GM12878 (cell line): ENCODE measurements around the gene SLC25A47. TPM values are rescaled to one million over a fixed set of nuclear protein-coding genes. Genes with fewer than 3 reads are reported as not detected.

Experiments
- BHLHE40 ChIP-seq, 2 experiments: fragments of 450-650 bp in 1 of 2; IDR thresholded peaks; 2 replicates each; pipeline ENCODE4 v1.6.1; 2011 to 2017; ENCODE audit warnings: low read depth in 2 of 2, borderline replicate concordance in 1 of 2, improper control_type of control experiment in 1 of 2, low read length in 1 of 2, mild to moderate bottlenecking in 1 of 2
- CHD1 ChIP-seq: IDR thresholded peaks from 2 replicates; pipeline ENCODE4 v1.6.1; 2012; ENCODE audit warnings: low read depth, low read length, improper control_type of control experiment
- CHD2 ChIP-seq: IDR thresholded peaks from 2 replicates; pipeline ENCODE4 v1.6.1; 2011; ENCODE audit warnings: low read depth, low read length, improper control_type of control experiment, borderline replicate concordance
- CREB1 ChIP-seq: IDR thresholded peaks from 2 replicates; pipeline ENCODE4 v1.6.1; 2012; ENCODE audit warnings: low read depth, mild to moderate bottlenecking, inconsistent platforms
- E2F8 ChIP-seq: fragments of 450-650 bp; IDR thresholded peaks from 2 replicates; pipeline ENCODE4 v1.6.1; 2018; ENCODE audit warnings: mild to moderate bottlenecking, low read depth, moderate library complexity; ENCODE audit not compliant: partially characterized antibody
- EGR1 ChIP-seq, 2 experiments: IDR thresholded peaks; 1 replicate in 1 of 2; 2 replicates in 1 of 2; pipeline ENCODE4 v1.6.1; 2011 to 2012; ENCODE audit warnings: low read depth in 2 of 2, low read length in 2 of 2, borderline replicate concordance in 1 of 2, mild to moderate bottlenecking in 1 of 2, moderate library complexity in 1 of 2
- ESRRA ChIP-seq: IDR thresholded peaks from 2 replicates; pipeline ENCODE4 v1.6.1; 2012; ENCODE audit warnings: mild to moderate bottlenecking, low read length, improper control_type of control experiment
- FOXK2 ChIP-seq: fragments of 450-650 bp; IDR thresholded peaks from 2 replicates; pipeline ENCODE4 v1.6.1; 2017; ENCODE audit warnings: mild to moderate bottlenecking, moderate library complexity
- HDGF ChIP-seq: fragments of 450-650 bp; IDR thresholded peaks from 2 replicates; pipeline ENCODE4 v1.6.1; 2016; ENCODE audit warnings: antibody characterized with exemption
- IKZF1 ChIP-seq: fragments of 450-650 bp; conservative IDR thresholded peaks from 2 replicates; pipeline ENCODE4 v1.6.1; 2017; ENCODE audit warnings: antibody characterized with exemption, mild to moderate bottlenecking
- IKZF2 ChIP-seq, 2 experiments: fragments of 450-650 bp; IDR thresholded peaks; 2 replicates each; pipeline ENCODE4 v1.6.1; 2017; ENCODE audit warnings: mild to moderate bottlenecking in 2 of 2, moderate library complexity in 2 of 2
- KAT2A ChIP-seq: conservative IDR thresholded peaks from 2 replicates; pipeline ENCODE4 v1.6.1; 2011; ENCODE audit warnings: low read depth, low read length; ENCODE audit not compliant: control insufficient read depth
- KDM1A ChIP-seq: fragments of 200-600 bp; sonication (generic); IDR thresholded peaks from 2 replicates; pipeline ENCODE4 v1.6.1; 2016; ENCODE audit warnings: borderline replicate concordance
- NFYB ChIP-seq: IDR thresholded peaks from 2 replicates; pipeline ENCODE4 v1.6.1; 2011; ENCODE audit warnings: low read depth, mild to moderate bottlenecking, low read length, improper control_type of control experiment, moderate library complexity; ENCODE audit not compliant: insufficient read depth
- PAX8 ChIP-seq: fragments of 450-650 bp; IDR thresholded peaks from 2 replicates; pipeline ENCODE4 v1.6.1; 2017; ENCODE audit warnings: mild to moderate bottlenecking, moderate library complexity
- PKNOX1 ChIP-seq: fragments of 450-650 bp; IDR thresholded peaks from 2 replicates; pipeline ENCODE4 v1.6.1; 2016; ENCODE audit warnings: mild to moderate bottlenecking
- TAF1 ChIP-seq: IDR thresholded peaks from 2 replicates; pipeline ENCODE4 v1.6.1; 2011; ENCODE audit warnings: mild to moderate bottlenecking, low read depth, low read length, borderline replicate concordance
- ZBTB33 ChIP-seq: fragments of 450-650 bp; IDR thresholded peaks from 2 replicates; pipeline ENCODE4 v1.6.1; 2017; ENCODE audit warnings: mild to moderate bottlenecking
- polyA plus RNA-seq, 11 experiments: library from polyadenylated mRNA; depleted of rRNA in 4 of 11; unstranded in 6 of 11; stranded (reverse) in 5 of 11; fragments of >200 nt; fragmentation: Nextera tagmentation in 4 of 11; fragmentation: Illumina TruSeq in 1 of 11; extraction: Ambion mirVana in 4 of 11; extraction: Trizol in 1 of 11; gene quantifications; 1 replicate in 1 of 11; 2 replicates in 10 of 11; pipeline versions ENCODE4 v1.2.1 to v1.2.3, GENCODE V29; 2011 to 2016; ENCODE audit warnings: inconsistent platforms in 2 of 11, missing spikeins in 2 of 11, low read depth in 1 of 11
- total RNA-seq, 4 experiments: library from RNA; depleted of rRNA in 3 of 4; stranded (reverse); fragments of >200 nt in 3 of 4; fragmentation: Illumina TruSeq in 1 of 4; extraction: Trizol in 1 of 4; gene quantifications; 2 replicates each; pipeline versions ENCODE4 v1.2.1 to v1.2.3, GENCODE V29; 2013 to 2021
- TF ChIP-seq, protein P1 (sequence below): fragments of 450-650 bp; IDR thresholded peaks from 2 replicates; pipeline ENCODE4 v1.6.1; 2016; ENCODE audit warnings: mild to moderate bottlenecking
- TF ChIP-seq, protein P2 (sequence below): IDR thresholded peaks from 2 replicates; pipeline ENCODE4 v1.6.1; 2011; ENCODE audit warnings: mild to moderate bottlenecking, low read depth, low read length, moderate library complexity; ENCODE audit not compliant: insufficient replicate concordance

Gene SLC25A47
- total and polyA plus RNA-seq, 10 of the 15 experiments (the other 5 are each of a cell fraction or from before 2014, with no cell fraction given), result 0.14 TPM; not detected in 9

- peak in 1 of 2 experiments; percentile 6; a peak in 2 of 3 replicates for TF ChIP-seq EGR1 (IDR thresholded peaks at IDR 0.05; ENCODE audit: borderline replicate concordance in 1 of 2, low read depth in 2 of 2, low read length in 2 of 2)
- TF ChIP-seq PAX8, result no peak
- TF ChIP-seq IKZF1, result peak; percentile 89
- TF ChIP-seq ESRRA, result no peak
- TF ChIP-seq CREB1, result no peak
- TF ChIP-seq KDM1A, result no peak
- TF ChIP-seq, protein P1, sequence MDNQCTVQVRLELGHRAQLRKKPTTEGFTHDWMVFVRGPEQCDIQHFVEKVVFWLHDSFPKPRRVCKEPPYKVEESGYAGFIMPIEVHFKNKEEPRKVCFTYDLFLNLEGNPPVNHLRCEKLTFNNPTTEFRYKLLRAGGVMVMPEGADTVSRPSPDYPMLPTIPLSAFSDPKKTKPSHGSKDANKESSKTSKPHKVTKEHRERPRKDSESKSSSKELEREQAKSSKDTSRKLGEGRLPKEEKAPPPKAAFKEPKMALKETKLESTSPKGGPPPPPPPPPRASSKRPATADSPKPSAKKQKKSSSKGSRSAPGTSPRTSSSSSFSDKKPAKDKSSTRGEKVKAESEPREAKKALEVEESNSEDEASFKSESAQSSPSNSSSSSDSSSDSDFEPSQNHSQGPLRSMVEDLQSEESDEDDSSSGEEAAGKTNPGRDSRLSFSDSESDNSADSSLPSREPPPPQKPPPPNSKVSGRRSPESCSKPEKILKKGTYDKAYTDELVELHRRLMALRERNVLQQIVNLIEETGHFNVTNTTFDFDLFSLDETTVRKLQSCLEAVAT, result 0 out of 2 replicates have a peak, but pooled peaks have one; percentile 16
- no peak for TF ChIP-seq E2F8
- peak; percentile 57 to 62; a peak in 3 of 4 replicates for TF ChIP-seq IKZF2 (IDR thresholded peaks at IDR 0.05)
- TF ChIP-seq ZBTB33, result no peak; the same call in 1 of the 2 replicates
- TF ChIP-seq HDGF, result no peak
- no peak for TF ChIP-seq TAF1
- TF ChIP-seq BHLHE40 (IDR thresholded peaks at IDR 0.05; ENCODE audit: borderline replicate concordance in 1 of 2, low read depth in 2 of 2, low read length in 1 of 2), result peak; percentile 7 to 54; a peak in 1 of 4 replicates
- TF ChIP-seq NFYB, result no peak
- TF ChIP-seq CHD1, result 0 out of 2 replicates have a peak, but pooled peaks have one; percentile 51
- TF ChIP-seq FOXK2, result no peak
- peak; percentile 27; the same call in 1 of the 2 replicates for TF ChIP-seq PKNOX1
- TF ChIP-seq, protein P2, sequence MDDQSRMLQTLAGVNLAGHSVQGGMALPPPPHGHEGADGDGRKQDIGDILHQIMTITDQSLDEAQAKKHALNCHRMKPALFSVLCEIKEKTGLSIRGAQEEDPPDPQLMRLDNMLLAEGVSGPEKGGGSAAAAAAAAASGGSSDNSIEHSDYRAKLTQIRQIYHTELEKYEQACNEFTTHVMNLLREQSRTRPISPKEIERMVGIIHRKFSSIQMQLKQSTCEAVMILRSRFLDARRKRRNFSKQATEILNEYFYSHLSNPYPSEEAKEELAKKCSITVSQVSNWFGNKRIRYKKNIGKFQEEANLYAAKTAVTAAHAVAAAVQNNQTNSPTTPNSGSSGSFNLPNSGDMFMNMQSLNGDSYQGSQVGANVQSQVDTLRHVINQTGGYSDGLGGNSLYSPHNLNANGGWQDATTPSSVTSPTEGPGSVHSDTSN, result no peak
- peak; percentile 16; the same call in 1 of the 2 replicates for TF ChIP-seq CHD2
- TF ChIP-seq KAT2A, result no peak
These were observed 37.9 kb upstream of the SLC25A47 start (continued) for GRCh38 chr14:100285021-100285912.
